Ovary (tissue), 9 donors: ENCODE measurements around the gene CREG1. TPM values are rescaled to one million over a fixed set of nuclear protein-coding genes. Genes with fewer than 3 reads are reported as not detected.

Experiments used
- DNase-seq, 5 donors: peaks; one replicate each; pipeline ENCODE4 v3.0.0-alpha.2; 2019 to 2020
- H3K27ac ChIP-seq, 2 donors: fragments of 200-600 bp; one replicate each; pipeline versions ENCODE4 v1.5.1 to v1.8.0; 2019 to 2022
- H3K27me3 ChIP-seq: fragments of 200-600 bp; one replicate; pipeline ENCODE4 v1.8.0; 2022
- H3K36me3 ChIP-seq: fragments of 200-600 bp; sonication (generic); one replicate; pipeline ENCODE4 v1.5.1; 2019
- H3K4me1 ChIP-seq: one replicate; pipeline ENCODE4 v1.8.1; 2013; ENCODE audit warnings: mild to moderate bottlenecking, moderate library complexity; ENCODE audit not compliant: insufficient read depth
- H3K4me3 ChIP-seq: fragments of 200-600 bp; sonication (generic); one replicate; pipeline ENCODE4 v1.5.1; 2017
- H3K9me3 ChIP-seq, 2 donors: fragments of 200-600 bp in 1 of 2; sonication (generic) in 1 of 2; one replicate each; pipeline versions ENCODE4 v1.5.1 to v1.8.1; 2013 to 2019; ENCODE audit warnings: mild to moderate bottlenecking in 1 of 2, moderate library complexity in 1 of 2
- EP300 ChIP-seq: sonication (generic); formaldehyde crosslinking; IDR thresholded peaks from one replicate; pipeline ENCODE4 v1.6.1; 2017; ENCODE audit warnings: antibody characterized with exemption
- POLR2A ChIP-seq: fragments of 450-650 bp; IDR thresholded peaks from one replicate; pipeline ENCODE4 v1.6.1; 2017; ENCODE audit warnings: antibody characterized with exemption, mild to moderate bottlenecking, moderate library complexity
- WGBS, 3 donors: extraction: QIAGEN DNeasy Blood & Tissue Kit in 1 of 3; methylation state at CpG; one replicate each; pipeline versions ENCODE4 v1.1.5 to v1.1.7; 2013 to 2017; 5-methylcytosine and 5-hydroxymethylcytosine counted together
- intact Hi-C, 4 donors: fragments of 100-400 bp; cut with DNase I; formaldehyde crosslinking; loops; one replicate each; pipeline versions ENCODE4 v1.11.0 to v1.15.1; 2022 to 2023
- polyA plus RNA-seq, 2 donors: library from polyadenylated mRNA; stranded (reverse); fragments of 200-250 nt in 1 of 2; fragments of 350-450 nt in 1 of 2; fragmentation: Illumina TruSeq in 1 of 2; extraction: RNeasy Lipid Tissue Mini Kit (QIAGEN cat#74804) in 1 of 2; gene quantifications; one replicate each; pipeline ENCODE4 v1.2.3, GENCODE V29; 2013 to 2014
- total RNA-seq, 7 donors: library from RNA; depleted of rRNA in 2 of 7; stranded (reverse); fragments of >200 nt in 2 of 7; fragmentation: NEBNext Ultra II Directional in 3 of 7; extraction: Animal tissue kit (Norgen Biotek cat#: 25700) in 3 of 7; gene quantifications; one replicate each; pipeline versions ENCODE4 v1.1.0 to v1.2.4, GENCODE V29; 2016 to 2023
- TF ChIP-seq, protein P1 (sequence below), 3 donors: fragments of 450-650 bp in 2 of 3; fragments of 200-600 bp in 1 of 3; IDR thresholded peaks; one replicate each; pipeline versions ENCODE4 v1.5.1 to v1.8.0; 2016 to 2022; ENCODE audit warnings: antibody characterized with exemption in 3 of 3, mild to moderate bottlenecking in 1 of 3
- donor health status: DM: no; HTN: no; CAD: no; lungs with moderate emphysema.
- donor health status: DM: no; HTN: no; CAD: no.
- donor health status: Bipolar disorder and iron deficiency.
- donor health status: DM: yes; HTN: yes; CAD: no.
- donor health status: DM: no; HTN: no; CAD: no.
- donor health status: DM: yes; HTN: yes; CAD: no.

The CREG1 gene
- total and polyA plus RNA-seq, 9 donors = 82.2 to 203 (median 96.8) TPM

DNA sequence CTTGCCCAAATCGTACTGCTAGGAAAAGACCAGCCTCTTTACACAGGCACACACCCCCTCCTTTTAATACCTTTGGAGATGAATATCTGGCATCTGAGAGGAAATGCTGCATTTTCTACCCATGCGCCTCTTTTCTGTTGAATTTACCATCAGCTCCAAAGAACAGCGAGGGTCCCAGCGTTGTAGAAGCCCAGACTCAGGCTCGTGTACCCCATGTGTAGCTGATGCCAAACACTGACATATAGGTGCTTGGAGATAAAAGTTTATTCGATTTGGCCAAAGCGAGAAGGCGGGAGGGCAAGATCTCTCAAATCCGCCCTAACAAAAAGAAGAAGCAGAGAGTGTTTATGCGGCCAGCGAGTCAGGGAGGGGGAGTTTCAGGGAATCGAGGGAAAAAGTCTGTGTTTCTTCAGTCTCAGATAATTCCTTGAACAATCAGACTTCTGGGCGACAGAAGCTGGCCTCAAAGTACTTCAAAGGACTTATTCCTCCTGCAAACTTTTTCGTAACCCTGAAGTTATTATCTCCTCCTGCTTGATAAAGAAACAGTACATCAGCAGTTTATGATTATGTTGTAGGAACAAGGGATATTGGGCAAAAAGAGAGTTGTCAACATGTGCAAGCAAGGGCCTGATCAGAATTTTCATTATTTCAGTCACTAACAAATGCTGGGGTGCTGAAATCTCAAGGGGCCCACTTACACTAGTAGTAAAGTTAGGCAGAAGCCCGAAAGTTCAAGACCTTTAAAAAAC, 642 bp upstream of the CREG1 start:
- TF ChIP-seq EP300 (no peak), POLR2A (no peak)
- TF ChIP-seq, protein P1, sequence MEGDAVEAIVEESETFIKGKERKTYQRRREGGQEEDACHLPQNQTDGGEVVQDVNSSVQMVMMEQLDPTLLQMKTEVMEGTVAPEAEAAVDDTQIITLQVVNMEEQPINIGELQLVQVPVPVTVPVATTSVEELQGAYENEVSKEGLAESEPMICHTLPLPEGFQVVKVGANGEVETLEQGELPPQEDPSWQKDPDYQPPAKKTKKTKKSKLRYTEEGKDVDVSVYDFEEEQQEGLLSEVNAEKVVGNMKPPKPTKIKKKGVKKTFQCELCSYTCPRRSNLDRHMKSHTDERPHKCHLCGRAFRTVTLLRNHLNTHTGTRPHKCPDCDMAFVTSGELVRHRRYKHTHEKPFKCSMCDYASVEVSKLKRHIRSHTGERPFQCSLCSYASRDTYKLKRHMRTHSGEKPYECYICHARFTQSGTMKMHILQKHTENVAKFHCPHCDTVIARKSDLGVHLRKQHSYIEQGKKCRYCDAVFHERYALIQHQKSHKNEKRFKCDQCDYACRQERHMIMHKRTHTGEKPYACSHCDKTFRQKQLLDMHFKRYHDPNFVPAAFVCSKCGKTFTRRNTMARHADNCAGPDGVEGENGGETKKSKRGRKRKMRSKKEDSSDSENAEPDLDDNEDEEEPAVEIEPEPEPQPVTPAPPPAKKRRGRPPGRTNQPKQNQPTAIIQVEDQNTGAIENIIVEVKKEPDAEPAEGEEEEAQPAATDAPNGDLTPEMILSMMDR (IDR thresholded peaks at IDR 0.05) = no peak
- Histone ChIP-seq H3K4me1 (peaks cover 7% of the 10 kb centered on the region), H3K4me3 (peak overlapping the region; percentile 77), H3K27me3 (no peaks in the 10 kb centered on the region), H3K36me3 (no peaks in the 10 kb centered on the region), H3K9me3 (no peaks in the 10 kb centered on the region), H3K27ac (peak overlapping the region in 1 of 2 donors; percentile 29)
- intact Hi-C loops = loop anchor here in 1 of 4 donors (5.0 kb wide), 1 partner anchor 332 kb away; the partner anchor contains the start of gene POU2F1
- WGBS, 3 donors = 6 to 9% (median 7%) methylated on average over 15 of the region's 15 CpGs
- DNase-seq = peak in 1 of 5 donors; percentile 20

DNA sequence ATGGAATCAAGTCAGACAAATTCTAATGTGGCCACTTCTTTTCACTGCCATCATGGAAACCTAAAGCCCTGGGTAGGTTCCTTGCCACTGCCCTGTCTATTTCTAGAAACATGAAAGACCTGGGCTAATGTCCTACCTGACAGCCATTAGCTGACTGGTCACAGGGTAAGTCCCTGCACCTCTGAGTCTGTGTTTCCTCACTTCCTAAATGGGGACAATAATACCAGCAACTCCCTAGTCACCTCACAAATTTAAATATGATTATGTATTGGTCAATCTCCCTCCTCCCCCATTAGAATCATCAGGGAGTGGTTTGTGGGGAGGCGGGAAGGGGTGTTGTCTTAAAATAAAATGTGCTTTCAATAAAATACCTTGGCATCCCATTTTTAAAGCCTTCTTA, 2.2 kb downstream of the CREG1 start:
- no peak for TF ChIP-seq EP300
- no peak for TF ChIP-seq POLR2A
- TF ChIP-seq, protein P1 (IDR thresholded peaks at IDR 0.05) = no peak
- no peak for DNase-seq
- Histone ChIP-seq H3K27ac (no peak overlapping the region), H3K4me1 (peaks cover 11% of the 10 kb centered on the region), H3K36me3 (no peaks in the 10 kb centered on the region), H3K9me3 (no peaks in the 10 kb centered on the region), H3K27me3 (no peaks in the 10 kb centered on the region), H3K4me3 (no peak overlapping the region)
- intact Hi-C loops = loop anchor here in 1 of 4 donors (5.0 kb wide), 1 partner anchor 329 kb away; the partner anchor contains the start of gene POU2F1
- 96 to 100% (median 96%) methylated on average over 1 of the region's 1 CpG for WGBS, 3 donors

DNA sequence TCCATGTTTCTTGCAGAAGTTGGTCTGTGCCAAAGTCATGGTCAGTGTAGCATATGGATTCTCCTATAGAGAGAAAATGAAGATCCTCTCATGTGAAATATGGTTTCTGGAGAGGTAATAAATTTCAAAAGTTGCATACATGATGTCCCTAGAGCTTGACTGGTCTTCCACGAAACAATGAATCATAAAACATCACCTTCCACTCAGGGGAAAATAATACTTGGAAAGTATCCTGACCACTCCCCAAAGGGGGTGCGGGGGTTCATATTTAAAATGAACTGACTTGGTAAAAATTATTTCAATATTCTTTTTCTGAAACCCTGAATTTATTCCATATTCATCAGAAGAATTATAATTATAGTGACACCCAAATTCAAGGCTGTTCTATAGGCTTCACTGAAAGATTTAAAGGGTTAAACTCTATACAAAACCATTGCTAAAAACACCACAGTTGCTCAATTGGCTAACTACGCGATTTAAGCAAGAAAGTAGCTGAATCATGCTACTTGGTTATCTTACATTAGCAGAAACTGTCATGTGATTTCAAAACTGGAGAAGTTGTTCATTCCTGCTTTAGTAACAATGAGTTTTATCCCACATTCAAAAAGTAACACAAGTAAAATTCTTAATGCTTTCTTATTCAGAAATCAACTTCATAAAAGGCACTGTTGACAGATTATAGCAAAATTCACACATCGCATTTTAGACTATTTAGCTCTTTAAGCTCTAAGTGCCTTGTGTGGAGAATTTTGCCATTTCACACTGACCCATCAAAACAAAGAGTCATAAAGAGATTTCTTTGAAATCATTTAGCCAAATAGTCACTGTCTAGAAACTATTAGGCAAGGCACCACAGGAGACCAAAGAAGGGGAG, 5.3 kb downstream of the CREG1 start:
- Histone ChIP-seq H3K27ac (peak overlapping the region in 1 of 2 donors; percentile 9), H3K4me3 (no peak overlapping the region), H3K9me3 (no peaks in the 10 kb centered on the region), H3K27me3 (no peaks in the 10 kb centered on the region), H3K4me1 (peaks cover 10% of the 10 kb centered on the region), H3K36me3 (no peaks in the 10 kb centered on the region)
- DNase-seq = no peak
- intact Hi-C loops = no loop called here
- TF ChIP-seq EP300 = no peak
- no peak for TF ChIP-seq POLR2A
- TF ChIP-seq, protein P1 (IDR thresholded peaks at IDR 0.05) = no peak
- 43 to 47% (median 44%) methylated on average over 5 of the region's 5 CpGs for WGBS, 3 donors

DNA sequence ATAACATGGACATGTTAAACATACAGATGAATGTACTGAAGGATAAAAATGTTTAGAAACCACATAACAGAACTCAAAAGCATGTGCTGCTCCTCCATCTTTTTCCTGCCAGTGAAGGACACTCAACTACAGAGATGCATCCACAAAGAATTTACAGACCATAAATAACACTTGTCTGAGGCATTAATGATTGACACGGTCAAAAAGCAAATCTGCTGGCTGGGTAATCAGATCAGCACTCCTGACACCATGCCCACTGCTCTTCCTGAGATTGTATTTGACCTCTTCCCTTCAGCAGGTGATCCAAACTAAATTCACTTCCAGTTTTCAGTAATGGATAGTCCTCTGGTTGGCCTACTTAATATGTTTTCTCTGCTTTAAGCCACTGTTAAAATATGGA, 6.6 kb downstream of the CREG1 start:
- no peak for DNase-seq
- Histone ChIP-seq H3K27me3 (no peaks in the 10 kb centered on the region), H3K4me3 (no peak overlapping the region), H3K4me1 (peaks cover 4% of the 10 kb centered on the region), H3K36me3 (no peaks in the 10 kb centered on the region), H3K9me3 (no peaks in the 10 kb centered on the region), H3K27ac (no peak overlapping the region)
- TF ChIP-seq EP300 = no peak
- TF ChIP-seq, protein P1 (IDR thresholded peaks at IDR 0.05) = no peak
- no peak for TF ChIP-seq POLR2A
- intact Hi-C loops = no loop called here
- 82 to 90% (median 84%) methylated on average over 1 of the region's 1 CpG for WGBS, 3 donors
